Measurements from ENCODE around the gene TRIM2. TPM values are rescaled to one million over a fixed set of nuclear protein-coding genes. Genes with fewer than 3 reads are reported as not detected.
A peak's percentile ranks its signal among the peaks of the same experiment; 100 is the strongest.

TRIM2 gene
- total and polyA plus RNA-seq, 2 experiments from 2014 or later = 32.7 to 40.4 TPM

GRCh38 chr4:153204728-153205648 lies 745 bp downstream of the TRIM2 start:
- DNase-seq (ENCODE audit: low read depth in 1 of 2, low spot score in 1 of 2) = peak in 1 of 2 donors; percentile 30
- no peak for TF ChIP-seq CTCF (IDR thresholded peaks at IDR 0.05; ENCODE audit: low read depth, low read length)
- Histone ChIP-seq H3K27ac (no peak overlapping the region), H3K4me1 (ENCODE audit: low read depth) (peaks cover 22% of the 10 kb centered on the region), H3K4me3 (peak overlapping the region; percentile 16), H3K9me3 (ENCODE audit: low read depth) (no peaks in the 10 kb centered on the region), H3K36me3 (no peaks in the 10 kb centered on the region), H3K27me3 (peaks cover 11% of the 10 kb centered on the region)

GRCh38 chr4:153205757-153206156 lies 1.5 kb downstream of the TRIM2 start:
- no peak for TF ChIP-seq CTCF (IDR thresholded peaks at IDR 0.05; ENCODE audit: low read depth, low read length)
- no peaks in the 10 kb centered on the region for H3K9me3 ChIP-seq (ENCODE audit: low read depth)
- peaks cover 22% of the 10 kb centered on the region for H3K4me1 ChIP-seq (ENCODE audit: low read depth)
- H3K27me3 ChIP-seq = peaks cover 11% of the 10 kb centered on the region
- DNase-seq (ENCODE audit: low read depth in 1 of 2, low spot score in 1 of 2) = peak in 1 of 2 donors; percentile 37
- H3K4me3 ChIP-seq = no peak overlapping the region
- no peak overlapping the region for H3K27ac ChIP-seq
- H3K36me3 ChIP-seq = no peaks in the 10 kb centered on the region

GRCh38 chr4:153206534-153206933 lies 2.3 kb downstream of the TRIM2 start:
- no peak for TF ChIP-seq CTCF (IDR thresholded peaks at IDR 0.05; ENCODE audit: low read depth, low read length)
- Histone ChIP-seq H3K36me3 (no peaks in the 10 kb centered on the region), H3K27me3 (peaks cover 11% of the 10 kb centered on the region), H3K4me1 (ENCODE audit: low read depth) (peaks cover 22% of the 10 kb centered on the region), H3K4me3 (no peak overlapping the region), H3K9me3 (ENCODE audit: low read depth) (no peaks in the 10 kb centered on the region), H3K27ac (no peak overlapping the region)
- no peak for DNase-seq (ENCODE audit: low read depth in 1 of 2, low spot score in 1 of 2)

GRCh38 chr4:153207027-153207426 lies 2.8 kb downstream of the TRIM2 start:
- no peak for DNase-seq (ENCODE audit: low read depth in 1 of 2, low spot score in 1 of 2)
- no peaks in the 10 kb centered on the region for H3K36me3 ChIP-seq
- H3K4me1 ChIP-seq (ENCODE audit: low read depth) = peaks cover 22% of the 10 kb centered on the region
- peaks cover 11% of the 10 kb centered on the region for H3K27me3 ChIP-seq
- no peak for TF ChIP-seq CTCF (IDR thresholded peaks at IDR 0.05; ENCODE audit: low read depth, low read length)
- no peak overlapping the region for H3K27ac ChIP-seq
- H3K4me3 ChIP-seq = no peak overlapping the region
- no peaks in the 10 kb centered on the region for H3K9me3 ChIP-seq (ENCODE audit: low read depth)

GRCh38 chr4:153207567-153207966 lies 3.3 kb downstream of the TRIM2 start:
- no peaks in the 10 kb centered on the region for H3K9me3 ChIP-seq (ENCODE audit: low read depth)
- H3K27me3 ChIP-seq = peaks cover 11% of the 10 kb centered on the region
- peak; percentile 29 to 62 for DNase-seq (ENCODE audit: low read depth in 1 of 2, low spot score in 1 of 2)
- peak; percentile 57 for TF ChIP-seq CTCF (IDR thresholded peaks at IDR 0.05; ENCODE audit: low read depth, low read length)
- no peaks in the 10 kb centered on the region for H3K36me3 ChIP-seq
- no peak overlapping the region for H3K4me3 ChIP-seq
- no peak overlapping the region for H3K27ac ChIP-seq
- peaks cover 22% of the 10 kb centered on the region for H3K4me1 ChIP-seq (ENCODE audit: low read depth)

Data from cardiac muscle cell (in vitro differentiated cells and primary cell).